Karpas-422 (cell line): ENCODE results near the gene INPP4A. TPM values are rescaled to one million over a fixed set of nuclear protein-coding genes. Genes with fewer than 3 reads are reported as not detected.

Experiments
- DNase-seq: peaks from one replicate; pipeline ENCODE4 v3.0.0-alpha.2; 2015
- H2AFZ ChIP-seq: fragments of 200-600 bp; sonication (generic); 2 replicates; pipeline ENCODE4 v1.6.1; 2014; ENCODE audit warnings: antibody characterized with exemption, low read length, mixed read lengths
- H3K27ac ChIP-seq: fragments of 200-600 bp; sonication (generic); 2 replicates; pipeline ENCODE4 v1.5.1; 2014; ENCODE audit warnings: mild to moderate bottlenecking, low read length, moderate library complexity
- H3K27me3 ChIP-seq: fragments of 200-600 bp; sonication (generic); 2 replicates; pipeline ENCODE4 v1.6.1; 2014; ENCODE audit warnings: low read length, mixed read lengths
- H3K36me3 ChIP-seq: fragments of 200-600 bp; sonication (generic); 2 replicates; pipeline ENCODE4 v1.6.1; 2014; ENCODE audit warnings: low read length, mixed read lengths; ENCODE audit not compliant: insufficient read depth
- H3K4me1 ChIP-seq: fragments of 200-600 bp; sonication (generic); 2 replicates; pipeline ENCODE4 v1.6.1; 2014; ENCODE audit warnings: mild to moderate bottlenecking, low read length, mixed read lengths
- H3K4me2 ChIP-seq: fragments of 200-600 bp; sonication (generic); 2 replicates; pipeline ENCODE4 v1.6.1; 2014; ENCODE audit warnings: low read length, low read depth, mild to moderate bottlenecking; ENCODE audit not compliant: poor library complexity, severe bottlenecking
- H3K4me3 ChIP-seq: fragments of 200-600 bp; sonication (generic); 2 replicates; pipeline ENCODE4 v1.5.1; 2014; ENCODE audit warnings: mild to moderate bottlenecking, antibody characterized with exemption, low read length, mixed read lengths
- H3K79me2 ChIP-seq: fragments of 200-600 bp; sonication (generic); 2 replicates; pipeline ENCODE4 v1.6.1; 2014; ENCODE audit warnings: mild to moderate bottlenecking, low read length, mixed read lengths
- H3K9ac ChIP-seq: fragments of 200-600 bp; sonication (generic); 2 replicates; pipeline ENCODE4 v1.6.0; 2014; ENCODE audit warnings: low read length
- H3K9me2 ChIP-seq: fragments of 200-600 bp; sonication (generic), shearing (Covaris generic); replicated peaks from 2 replicates; pipeline ENCODE4 v1.6.0; 2014; ENCODE audit warnings: mild to moderate bottlenecking, low read length, moderate library complexity; ENCODE audit not compliant: insufficient read depth
- H3K9me3 ChIP-seq: fragments of 300-700, 200-600 bp; sonication (generic); 2 replicates; pipeline ENCODE4 v1.6.1; 2014; ENCODE audit warnings: low read length, mixed read lengths
- H4K20me1 ChIP-seq: fragments of 200-600 bp; sonication (generic); 2 replicates; pipeline ENCODE4 v1.6.1; 2014; ENCODE audit warnings: mild to moderate bottlenecking, antibody characterized with exemption, low read length, low read depth; ENCODE audit not compliant: insufficient read depth
- total RNA-seq: library from RNA; depleted of rRNA; stranded (reverse); fragments of >200 nt; shearing (Covaris generic); gene quantifications from 2 replicates; pipeline ENCODE4 v1.2.3, GENCODE V29; 2014; ENCODE audit warnings: low replicate concordance

The INPP4A gene
- total RNA-seq, 1 experiment from 2014 or later: 5.3 TPM

DNA sequence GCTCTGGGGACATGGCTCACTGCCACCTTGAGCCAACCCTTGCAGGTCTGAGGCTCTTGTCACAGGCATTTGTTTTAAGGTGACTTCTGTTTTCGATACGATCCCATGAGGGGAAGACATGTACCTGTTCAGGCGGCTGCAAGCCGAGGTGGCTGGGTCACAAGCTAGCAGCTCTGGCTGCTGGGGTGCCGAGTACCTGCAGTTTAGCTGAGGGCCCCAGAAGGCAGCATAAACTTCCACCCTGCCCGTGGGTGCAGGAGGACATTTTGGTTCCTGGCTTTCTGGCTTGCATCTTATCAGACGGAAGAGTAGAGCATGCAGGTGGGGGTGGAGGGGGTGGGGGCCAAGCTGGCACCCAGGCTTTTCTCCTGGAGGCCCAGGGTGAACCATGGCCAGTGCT, 135.3 kb downstream of the INPP4A start:
- no peak overlapping the region for H3K9ac ChIP-seq
- H3K36me3 ChIP-seq: no peaks in the 10 kb centered on the region
- H3K4me1 ChIP-seq: no peaks in the 10 kb centered on the region
- H3K9me3 ChIP-seq: no peaks in the 10 kb centered on the region
- DNase-seq: no peak
- no peak overlapping the region for H3K4me3 ChIP-seq
- H3K27me3 ChIP-seq: no peaks in the 10 kb centered on the region
- H3K27ac ChIP-seq: no peak overlapping the region
- no peak overlapping the region for H2AFZ ChIP-seq
- no peaks in the 10 kb centered on the region for H4K20me1 ChIP-seq
- H3K9me2 ChIP-seq: no peaks in the 10 kb centered on the region
- H3K4me2 ChIP-seq: no peak overlapping the region
- H3K79me2 ChIP-seq: no peaks in the 10 kb centered on the region

DNA sequence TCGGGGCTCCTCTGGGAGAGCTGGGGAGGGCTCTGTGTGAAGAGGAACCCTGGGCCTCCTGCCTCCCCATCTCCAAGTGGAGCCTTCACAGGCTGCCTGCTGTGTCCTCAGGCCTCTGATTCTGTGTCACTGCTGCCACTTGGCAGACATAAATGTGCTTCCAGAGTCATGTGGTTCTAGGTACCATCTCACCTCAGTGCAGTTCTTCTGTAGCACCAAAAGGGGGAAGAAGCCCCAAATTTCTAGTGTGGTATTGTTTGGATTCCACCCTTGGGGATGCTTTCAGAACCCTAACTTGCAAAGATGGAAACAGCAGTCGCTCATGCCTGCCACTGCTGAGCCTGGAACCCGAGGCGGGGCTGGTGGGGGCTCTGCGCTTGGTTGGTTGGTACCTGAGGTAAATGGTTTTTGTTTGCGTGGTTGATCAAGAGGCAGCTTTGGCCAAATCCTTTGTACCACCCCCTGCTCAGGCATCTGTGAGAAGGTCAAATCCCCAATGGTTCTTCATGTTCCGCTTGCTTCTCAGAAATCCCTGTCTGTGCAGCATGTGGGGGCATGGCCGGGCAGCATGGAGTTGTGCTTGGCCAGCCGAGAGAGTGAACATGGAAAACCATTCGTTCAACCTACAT, 136.1 kb downstream of the INPP4A start:
- Histone ChIP-seq H3K79me2 (no peaks in the 10 kb centered on the region), H3K27me3 (no peaks in the 10 kb centered on the region), H3K4me1 (no peaks in the 10 kb centered on the region), H3K4me3 (no peak overlapping the region), H3K9ac (no peak overlapping the region), H3K36me3 (no peaks in the 10 kb centered on the region), H4K20me1 (no peaks in the 10 kb centered on the region), H3K9me2 (no peaks in the 10 kb centered on the region), H3K4me2 (no peak overlapping the region), H3K9me3 (no peaks in the 10 kb centered on the region), H3K27ac (no peak overlapping the region), H2AFZ (no peak overlapping the region)
- no peak for DNase-seq

DNA sequence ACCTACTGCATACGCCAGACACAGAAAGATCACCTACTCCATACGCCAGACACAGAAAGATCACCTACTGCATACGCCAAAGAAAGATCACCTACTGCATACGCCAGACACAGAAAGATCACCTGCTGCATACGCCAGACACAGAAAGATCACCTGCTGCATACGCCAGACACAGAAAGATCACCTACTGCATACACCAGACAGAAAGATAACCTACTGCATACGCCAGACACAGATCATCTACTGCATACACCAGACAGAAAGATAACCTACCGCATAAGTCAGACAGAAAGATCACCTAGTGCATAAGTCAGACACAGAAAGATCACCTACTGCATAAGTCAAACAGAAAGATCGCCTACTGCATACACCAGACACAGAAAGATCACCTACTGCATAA, 137.9 kb downstream of the INPP4A start:
- H3K9me2 ChIP-seq: no peaks in the 10 kb centered on the region
- no peaks in the 10 kb centered on the region for H3K79me2 ChIP-seq
- H3K4me1 ChIP-seq: no peaks in the 10 kb centered on the region
- no peak overlapping the region for H3K4me2 ChIP-seq
- DNase-seq: no peak
- no peaks in the 10 kb centered on the region for H3K36me3 ChIP-seq
- H3K4me3 ChIP-seq: no peak overlapping the region
- no peaks in the 10 kb centered on the region for H3K9me3 ChIP-seq
- H3K27me3 ChIP-seq: no peaks in the 10 kb centered on the region
- no peak overlapping the region for H3K9ac ChIP-seq
- H4K20me1 ChIP-seq: no peaks in the 10 kb centered on the region
- H2AFZ ChIP-seq: no peak overlapping the region
- H3K27ac ChIP-seq: no peak overlapping the region

DNA sequence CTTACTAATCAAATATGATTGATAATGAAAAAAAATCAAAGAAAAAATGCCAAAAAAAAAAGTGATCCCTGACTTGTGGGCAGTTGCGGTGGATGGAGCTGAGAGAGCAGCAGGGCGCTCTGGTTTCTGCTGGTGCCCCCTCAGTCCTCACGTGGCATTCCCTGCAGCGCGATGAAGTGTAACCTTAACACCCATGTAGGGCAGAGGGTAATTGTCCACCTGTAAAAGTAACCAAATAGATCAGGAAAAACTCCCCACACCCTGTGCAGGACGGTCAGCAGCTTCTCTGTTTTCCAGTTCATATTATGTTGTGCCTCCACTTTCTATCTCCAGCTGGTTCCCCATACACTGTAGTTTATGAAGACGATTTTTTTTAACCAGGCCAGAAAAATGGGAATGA, 138.6 kb downstream of the INPP4A start:
- Histone ChIP-seq H3K27me3 (no peaks in the 10 kb centered on the region), H3K4me3 (no peak overlapping the region), H4K20me1 (no peaks in the 10 kb centered on the region), H3K36me3 (no peaks in the 10 kb centered on the region), H3K9ac (no peak overlapping the region), H2AFZ (no peak overlapping the region), H3K9me2 (no peaks in the 10 kb centered on the region), H3K9me3 (no peaks in the 10 kb centered on the region), H3K79me2 (no peaks in the 10 kb centered on the region), H3K4me2 (no peak overlapping the region), H3K27ac (no peak overlapping the region), H3K4me1 (no peaks in the 10 kb centered on the region)
- no peak for DNase-seq

DNA sequence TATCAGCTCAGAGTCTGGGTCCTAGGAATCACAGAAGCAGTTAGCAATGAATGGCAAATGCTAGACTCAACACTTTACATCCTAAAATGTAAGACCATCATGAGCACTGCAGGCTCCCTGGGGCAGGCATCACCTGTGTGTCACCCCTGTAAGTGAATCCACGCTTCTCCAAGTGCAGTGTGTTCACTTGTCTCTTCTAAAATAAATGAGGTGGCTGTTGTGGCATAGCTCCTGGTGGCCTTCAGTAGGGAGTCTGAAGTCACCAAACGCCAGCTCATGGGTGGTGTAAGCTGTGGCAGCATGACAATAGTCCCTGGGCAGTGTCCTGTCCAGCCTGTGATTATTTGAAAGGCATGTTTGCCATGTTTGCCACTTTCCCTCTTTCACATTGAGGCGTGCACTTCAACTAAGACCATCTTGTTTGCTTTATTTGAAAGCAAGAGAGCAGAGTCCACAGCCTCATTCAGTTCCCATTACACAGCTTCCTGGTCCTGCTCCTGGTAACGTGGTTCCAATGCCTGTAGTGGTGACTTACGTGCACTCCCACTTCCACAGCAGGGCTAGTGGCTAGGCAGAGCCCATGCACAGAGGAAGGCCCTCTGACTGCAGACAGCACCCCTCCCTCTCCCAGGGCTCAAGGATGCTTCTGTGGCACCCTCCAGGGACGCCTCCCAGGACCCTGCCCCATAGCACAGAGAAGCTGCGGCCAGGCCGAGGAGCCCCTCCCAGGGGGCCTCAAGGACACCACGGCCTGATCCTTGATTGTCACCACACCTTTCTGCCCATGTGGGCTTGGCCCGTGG, 139.4 kb downstream of the INPP4A start:
- no peak overlapping the region for H2AFZ ChIP-seq
- H4K20me1 ChIP-seq: no peaks in the 10 kb centered on the region
- H3K4me3 ChIP-seq: no peak overlapping the region
- no peak overlapping the region for H3K27ac ChIP-seq
- H3K27me3 ChIP-seq: no peaks in the 10 kb centered on the region
- no peak overlapping the region for H3K4me2 ChIP-seq
- no peaks in the 10 kb centered on the region for H3K9me3 ChIP-seq
- no peak overlapping the region for H3K9ac ChIP-seq
- DNase-seq: no peak
- H3K4me1 ChIP-seq: no peaks in the 10 kb centered on the region
- H3K79me2 ChIP-seq: no peaks in the 10 kb centered on the region
- H3K9me2 ChIP-seq: no peaks in the 10 kb centered on the region
- H3K36me3 ChIP-seq: no peaks in the 10 kb centered on the region

DNA sequence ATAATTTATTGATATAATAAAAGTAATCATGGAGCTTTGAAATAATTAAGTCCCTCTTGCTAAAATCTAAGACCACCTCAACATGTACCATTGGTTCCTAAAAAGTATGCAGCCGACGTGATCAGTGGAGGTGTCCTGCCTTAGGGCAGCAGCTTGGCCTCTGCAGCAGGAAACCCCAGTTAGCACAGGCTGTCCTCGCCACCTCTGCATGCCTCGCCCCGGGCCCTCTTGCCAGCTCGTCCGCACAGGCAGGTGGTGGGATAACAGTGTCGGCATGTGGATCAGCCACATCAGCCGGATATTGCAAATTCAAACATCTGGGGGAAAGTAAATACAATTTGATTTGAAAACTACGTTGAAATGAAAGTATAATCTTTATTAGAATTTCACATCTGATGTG, 140.7 kb downstream of the INPP4A start:
- H3K4me1 ChIP-seq: no peaks in the 10 kb centered on the region
- no peaks in the 10 kb centered on the region for H3K27me3 ChIP-seq
- no peak overlapping the region for H3K4me3 ChIP-seq
- no peak overlapping the region for H3K27ac ChIP-seq
- H4K20me1 ChIP-seq: no peaks in the 10 kb centered on the region
- DNase-seq: no peak
- H3K9ac ChIP-seq: no peak overlapping the region
- no peaks in the 10 kb centered on the region for H3K9me2 ChIP-seq
- H3K4me2 ChIP-seq: no peak overlapping the region
- H3K79me2 ChIP-seq: no peaks in the 10 kb centered on the region
- no peaks in the 10 kb centered on the region for H3K9me3 ChIP-seq
- no peak overlapping the region for H2AFZ ChIP-seq
- no peaks in the 10 kb centered on the region for H3K36me3 ChIP-seq

DNA sequence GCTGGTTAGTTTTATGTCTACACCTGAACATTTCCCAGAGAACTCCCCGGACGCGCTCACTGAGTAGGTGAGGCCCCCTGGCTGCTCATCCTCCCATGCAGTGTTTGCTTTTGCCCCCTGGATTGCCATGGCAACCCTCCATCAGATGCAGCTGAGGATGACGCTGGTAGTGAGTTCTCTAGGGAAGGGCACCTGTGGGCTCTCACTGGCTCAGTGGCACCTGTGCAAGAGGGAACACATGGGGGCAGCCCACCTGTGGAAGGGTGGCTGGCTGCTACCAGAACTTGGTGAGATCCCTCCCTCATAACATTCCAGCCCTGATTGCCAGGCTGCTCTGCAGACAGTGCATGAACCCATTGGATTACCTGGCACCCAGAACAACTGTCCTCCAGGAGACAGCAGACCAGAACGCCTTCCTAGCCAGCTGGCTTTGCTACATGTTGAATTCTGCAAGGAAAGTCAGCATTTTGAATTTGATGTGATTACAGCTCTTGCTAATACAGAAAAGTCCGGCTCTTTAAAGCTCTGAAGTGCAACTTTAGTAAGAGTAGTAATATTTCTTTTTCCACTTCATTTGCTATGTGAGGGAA, 142.0 kb downstream of the INPP4A start:
- Histone ChIP-seq H2AFZ (no peak overlapping the region), H4K20me1 (no peaks in the 10 kb centered on the region), H3K9me2 (no peaks in the 10 kb centered on the region), H3K36me3 (no peaks in the 10 kb centered on the region), H3K27me3 (no peaks in the 10 kb centered on the region), H3K79me2 (no peaks in the 10 kb centered on the region), H3K9ac (no peak overlapping the region), H3K9me3 (no peaks in the 10 kb centered on the region), H3K27ac (no peak overlapping the region), H3K4me3 (no peak overlapping the region), H3K4me2 (no peak overlapping the region), H3K4me1 (no peaks in the 10 kb centered on the region)
- DNase-seq: no peak

DNA sequence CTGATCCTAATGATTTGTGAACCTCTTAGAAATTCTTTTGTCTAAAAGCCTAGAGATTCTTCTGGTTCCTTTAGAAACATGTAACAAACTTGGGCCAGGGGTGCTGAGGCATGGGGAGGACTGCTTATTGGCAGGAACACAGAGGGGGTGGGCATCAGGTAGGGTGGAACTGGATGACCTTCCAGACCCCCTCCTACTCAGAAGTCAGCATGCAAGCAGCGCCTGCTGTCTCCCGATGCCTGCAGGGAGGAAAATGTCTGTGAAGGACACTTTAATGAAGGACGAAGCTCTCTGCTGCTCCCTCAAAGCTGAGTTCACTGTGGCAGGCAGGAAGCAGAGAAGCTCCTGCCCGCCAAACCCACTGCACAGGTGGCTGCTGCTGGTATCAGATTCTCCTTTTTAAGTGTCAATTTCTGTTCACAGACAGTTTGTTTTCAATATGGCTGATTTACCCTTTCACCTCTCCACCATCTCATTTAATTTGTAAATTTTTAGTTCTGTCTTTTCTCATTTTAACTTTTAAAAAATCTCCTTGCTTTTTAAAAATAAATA, 144.3 kb downstream of the INPP4A start:
- no peaks in the 10 kb centered on the region for H3K4me1 ChIP-seq
- H3K9me2 ChIP-seq: no peaks in the 10 kb centered on the region
- no peaks in the 10 kb centered on the region for H4K20me1 ChIP-seq
- no peak overlapping the region for H3K27ac ChIP-seq
- H3K9ac ChIP-seq: no peak overlapping the region
- no peak overlapping the region for H2AFZ ChIP-seq
- H3K9me3 ChIP-seq: no peaks in the 10 kb centered on the region
- H3K36me3 ChIP-seq: no peaks in the 10 kb centered on the region
- H3K27me3 ChIP-seq: no peaks in the 10 kb centered on the region
- no peaks in the 10 kb centered on the region for H3K79me2 ChIP-seq
- no peak overlapping the region for H3K4me2 ChIP-seq
- H3K4me3 ChIP-seq: no peak overlapping the region
- DNase-seq: no peak
